Neural cell (in vitro differentiated cells): ENCODE results near the gene TIGD4.

ENCODE experiments used
- RAD21 ChIP-seq: fragments of 450-650 bp; conservative IDR thresholded peaks from 2 replicates; pipeline ENCODE4 v1.6.1; 2014; ENCODE audit warnings: antibody characterized with exemption, mild to moderate bottlenecking, moderate library complexity
- SMC3 ChIP-seq: fragments of 450-650 bp; conservative IDR thresholded peaks from 2 replicates; pipeline ENCODE4 v1.6.1; 2014; ENCODE audit warnings: antibody characterized with exemption, mild to moderate bottlenecking, moderate library complexity; ENCODE audit not compliant: poor library complexity
- TF ChIP-seq, protein P1 (sequence below): fragments of 450-650 bp; IDR thresholded peaks from 2 replicates; pipeline ENCODE4 v1.5.1; 2014; ENCODE audit warnings: antibody characterized with exemption, mild to moderate bottlenecking, moderate library complexity; ENCODE audit not compliant: poor library complexity, severe bottlenecking

DNA sequence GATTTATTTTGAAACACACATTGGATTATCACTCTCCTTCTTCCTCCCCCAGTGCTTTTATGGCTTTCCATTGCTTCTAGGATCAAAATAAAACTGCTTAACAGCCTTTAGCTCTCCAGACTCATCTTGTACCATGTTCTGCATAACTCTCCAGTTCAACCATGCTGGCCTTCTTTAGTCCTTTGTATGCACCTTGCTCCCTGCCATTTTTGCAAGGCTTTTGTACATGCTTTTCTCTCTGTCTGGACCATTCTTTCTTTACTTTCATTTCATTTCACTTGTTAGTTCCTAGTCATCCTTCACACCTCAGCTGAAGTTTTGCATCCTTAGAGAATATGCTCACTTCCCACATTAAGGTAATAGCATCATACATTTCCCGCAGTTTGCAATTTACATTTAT, 7.1 kb upstream of the TIGD4 start:
- TF ChIP-seq, protein P1, sequence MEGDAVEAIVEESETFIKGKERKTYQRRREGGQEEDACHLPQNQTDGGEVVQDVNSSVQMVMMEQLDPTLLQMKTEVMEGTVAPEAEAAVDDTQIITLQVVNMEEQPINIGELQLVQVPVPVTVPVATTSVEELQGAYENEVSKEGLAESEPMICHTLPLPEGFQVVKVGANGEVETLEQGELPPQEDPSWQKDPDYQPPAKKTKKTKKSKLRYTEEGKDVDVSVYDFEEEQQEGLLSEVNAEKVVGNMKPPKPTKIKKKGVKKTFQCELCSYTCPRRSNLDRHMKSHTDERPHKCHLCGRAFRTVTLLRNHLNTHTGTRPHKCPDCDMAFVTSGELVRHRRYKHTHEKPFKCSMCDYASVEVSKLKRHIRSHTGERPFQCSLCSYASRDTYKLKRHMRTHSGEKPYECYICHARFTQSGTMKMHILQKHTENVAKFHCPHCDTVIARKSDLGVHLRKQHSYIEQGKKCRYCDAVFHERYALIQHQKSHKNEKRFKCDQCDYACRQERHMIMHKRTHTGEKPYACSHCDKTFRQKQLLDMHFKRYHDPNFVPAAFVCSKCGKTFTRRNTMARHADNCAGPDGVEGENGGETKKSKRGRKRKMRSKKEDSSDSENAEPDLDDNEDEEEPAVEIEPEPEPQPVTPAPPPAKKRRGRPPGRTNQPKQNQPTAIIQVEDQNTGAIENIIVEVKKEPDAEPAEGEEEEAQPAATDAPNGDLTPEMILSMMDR = no peak
- TF ChIP-seq RAD21 = no peak
- TF ChIP-seq SMC3 = no peak
